HCT116 (cell line): Measurements from ENCODE around the gene MAP3K4. TPM values are rescaled to one million over a fixed set of nuclear protein-coding genes. Genes with fewer than 3 reads are reported as not detected.

Experiments
- ATAC-seq: fragments of 200-7000 bp; cut with Tn5 transposase; 2 replicates; pipeline ENCODE4 v1.9.1; 2020; ENCODE audit warnings: mild to moderate bottlenecking, moderate library complexity
- BruUV-seq: library from RNA; stranded (reverse); fragments of 400-500 nt; replicated peaks from 2 replicates; lab custom pipeline; 2021; lab: Mats Ljungman, UMichigan
- CTCF ChIA-PET: fragments of 300-600 bp; sonication (Branson Sonifier 250); formaldehyde crosslinking; loops from one replicate; lab custom pipeline; 2021; ENCODE audit warnings: antibody characterized with exemption; lab: Charles Lee
- POLR2A ChIA-PET: fragments of 300-600, 350-600 bp; sonication (Branson Sonifier 250); formaldehyde crosslinking; loops from one replicate; lab custom pipeline; 2021; ENCODE audit warnings: antibody characterized with exemption; lab: Charles Lee
- RAD21 ChIA-PET, 2 experiments: fragments of 300-600 bp; sonication (Branson Sonifier 250); formaldehyde crosslinking; loops; one replicate each; lab custom pipeline; 2023; ENCODE audit warnings: low total read pairs in 2 of 2; ENCODE audit not compliant: uncharacterized antibody in 2 of 2, unreplicated experiment in 2 of 2, low non-redundant PET in 1 of 2; lab: Charles Lee
- DNase-seq: peaks from one replicate; pipeline ENCODE4 v3.0.0-alpha.2; 2010; ENCODE audit warnings: low read depth, low spot score
- H2AFZ ChIP-seq: fragments of 200-600 bp; shearing (Covaris generic), sonication (generic); 2 replicates; pipeline ENCODE4 v1.6.1; 2017; ENCODE audit warnings: low read depth, mixed run types, mixed read lengths, antibody characterized with exemption, low read length; ENCODE audit not compliant: poor library complexity, severe bottlenecking
- H3K27ac ChIP-seq: 2 replicates; pipeline ENCODE4 v1.5.1; 2012; ENCODE audit warnings: low read depth, low read length
- H3K27me3 ChIP-seq: fragments of 200-600 bp; sonication (generic); 2 replicates; pipeline ENCODE4 v1.6.1; 2016; ENCODE audit warnings: mixed run types, low read length, mixed read lengths; ENCODE audit not compliant: insufficient read depth
- H3K36me3 ChIP-seq, 2 experiments: fragments of 200-500 bp in 1 of 2; fragments of 200-600 bp in 1 of 2; sonication (Bioruptor generic) in 1 of 2; sonication (generic) in 1 of 2; 2 replicates each; pipeline versions ENCODE4 v1.5.1 to v1.6.1; 2014 to 2016; ENCODE audit warnings: low read length in 2 of 2, inconsistent platforms in 1 of 2, mixed read lengths in 1 of 2, mixed run types in 1 of 2; ENCODE audit not compliant: insufficient read depth in 2 of 2, control insufficient read depth in 1 of 2
- H3K4me1 ChIP-seq, 2 experiments: fragments of 200-600 bp in 1 of 2; sonication (generic) in 1 of 2; 2 replicates each; pipeline versions ENCODE4 v1.5.1 to v1.6.1; 2012 to 2017; ENCODE audit warnings: low read length in 2 of 2, inconsistent platforms in 1 of 2, mild to moderate bottlenecking in 1 of 2, mixed read lengths in 1 of 2, mixed run types in 1 of 2, moderate library complexity in 1 of 2; ENCODE audit not compliant: insufficient read depth in 2 of 2, control insufficient read depth in 1 of 2
- H3K4me2 ChIP-seq: fragments of 200-600 bp; sonication (generic); 2 replicates; pipeline ENCODE4 v1.6.1; 2017; ENCODE audit warnings: mixed run types, low read length, mixed read lengths
- H3K4me3 ChIP-seq, 2 experiments: fragments of 200-600 bp in 1 of 2; sonication (generic) in 1 of 2; replicated peaks in 1 of 2; 2 replicates each; pipeline ENCODE4 v1.5.1; 2011 to 2016; ENCODE audit warnings: low read length in 2 of 2, control low read depth in 1 of 2, low read depth in 1 of 2, mild to moderate bottlenecking in 1 of 2, mixed read lengths in 1 of 2, mixed run types in 1 of 2
- H3K79me2 ChIP-seq: fragments of 200-600 bp; sonication (generic); 2 replicates; pipeline ENCODE4 v1.6.1; 2017; ENCODE audit warnings: mild to moderate bottlenecking, mixed run types, low read length, moderate library complexity, mixed read lengths; ENCODE audit not compliant: insufficient read depth
- H3K9ac ChIP-seq: fragments of 200-600 bp; sonication (generic); 2 replicates; pipeline ENCODE4 v1.6.1; 2016; ENCODE audit warnings: low read length, mixed read lengths
- H3K9me2 ChIP-seq: fragments of 200-600 bp; sonication (generic), shearing (Covaris generic); 2 replicates; pipeline ENCODE4 v1.6.1; 2017; ENCODE audit warnings: mixed run types, mild to moderate bottlenecking, moderate library complexity; ENCODE audit not compliant: insufficient read depth
- H3K9me3 ChIP-seq, 2 experiments: fragments of 200-500 bp in 1 of 2; fragments of 200-600 bp in 1 of 2; sonication (Bioruptor generic) in 1 of 2; sonication (generic) in 1 of 2; 2 replicates each; pipeline ENCODE4 v1.6.1; 2014 to 2017; ENCODE audit warnings: low read length in 2 of 2, mixed read lengths in 2 of 2, inconsistent platforms in 1 of 2, low read depth in 1 of 2, mild to moderate bottlenecking in 1 of 2, mixed run types in 1 of 2, moderate library complexity in 1 of 2; ENCODE audit not compliant: control insufficient read depth in 1 of 2, insufficient read depth in 1 of 2
- H4K20me1 ChIP-seq: fragments of 200-600 bp; sonication (generic), shearing (Covaris generic); 2 replicates; pipeline ENCODE4 v1.6.1; 2017; ENCODE audit warnings: mixed run types, mild to moderate bottlenecking, moderate library complexity; ENCODE audit not compliant: insufficient read depth
- ATF3 ChIP-seq: IDR thresholded peaks from 2 replicates; pipeline ENCODE4 v1.6.1; 2012
- CEBPB ChIP-seq: IDR thresholded peaks from 2 replicates; pipeline ENCODE4 v1.6.1; 2012; ENCODE audit warnings: low read depth
- CTCF ChIP-seq, 3 experiments: fragments of 200-600 bp in 1 of 3; sonication (generic) in 1 of 3; IDR thresholded peaks in 2 of 3; conservative IDR thresholded peaks in 1 of 3; 2 replicates each; pipeline ENCODE4 v1.5.1; 2012 to 2017; ENCODE audit warnings: low read depth in 2 of 3, low read length in 2 of 3, antibody characterized with exemption in 1 of 3, borderline replicate concordance in 1 of 3, control low read depth in 1 of 3, mild to moderate bottlenecking in 1 of 3, mixed read lengths in 1 of 3, mixed run types in 1 of 3, moderate library complexity in 1 of 3; ENCODE audit not compliant: insufficient read depth in 1 of 3
- EGR1 ChIP-seq: IDR thresholded peaks from 2 replicates; pipeline ENCODE4 v1.6.1; 2012; ENCODE audit warnings: low read depth
- ELF1 ChIP-seq: IDR thresholded peaks from 2 replicates; pipeline ENCODE4 v1.6.1; 2012; ENCODE audit warnings: low read depth, borderline replicate concordance
- EZH2 ChIP-seq: fragments of 200-600 bp; sonication (generic); IDR thresholded peaks from 2 replicates; pipeline ENCODE4 v1.6.1; 2017; ENCODE audit warnings: antibody characterized with exemption, mixed run types
- EZH2phosphoT487 ChIP-seq: fragments of 200-600 bp; IDR thresholded peaks from 2 replicates; pipeline ENCODE4 v1.6.1; 2018; ENCODE audit warnings: antibody characterized with exemption, borderline replicate concordance
- FOSL1 ChIP-seq: IDR thresholded peaks from 2 replicates; pipeline ENCODE4 v1.6.1; 2012; ENCODE audit warnings: low read depth
- JUND ChIP-seq: IDR thresholded peaks from 2 replicates; pipeline ENCODE4 v1.6.1; 2012
- MAX ChIP-seq: IDR thresholded peaks from 2 replicates; pipeline ENCODE4 v1.6.1; 2012
- POLR2AphosphoS5 ChIP-seq: IDR thresholded peaks from 2 replicates; pipeline ENCODE4 v1.6.1; 2011; ENCODE audit warnings: mild to moderate bottlenecking, low read depth, low read length, moderate library complexity
- RAD21 ChIP-seq: IDR thresholded peaks from 2 replicates; pipeline ENCODE4 v1.6.1; 2012; ENCODE audit warnings: low read depth, mild to moderate bottlenecking
- SIN3A ChIP-seq: IDR thresholded peaks from 2 replicates; pipeline ENCODE4 v1.6.1; 2012; ENCODE audit warnings: low read depth
- SP1 ChIP-seq: IDR thresholded peaks from 2 replicates; pipeline ENCODE4 v1.6.1; 2012; ENCODE audit warnings: low read depth
- SRF ChIP-seq: IDR thresholded peaks from 2 replicates; pipeline ENCODE4 v1.6.1; 2012; ENCODE audit warnings: low read depth
- TCF7L2 ChIP-seq: IDR thresholded peaks from 2 replicates; pipeline ENCODE4 v1.7.0; 2011; ENCODE audit warnings: borderline replicate concordance, inconsistent platforms; ENCODE audit not compliant: insufficient read depth, insufficient read length; ENCODE audit errors: extremely low read depth
- YY1 ChIP-seq: IDR thresholded peaks from 2 replicates; pipeline ENCODE4 v1.6.1; 2011; ENCODE audit warnings: low read length, low read depth, moderate library complexity, mild to moderate bottlenecking; ENCODE audit not compliant: insufficient replicate concordance; ENCODE audit errors: extremely low read depth
- ZFX ChIP-seq: fragments of 450-650 bp; IDR thresholded peaks from 2 replicates; pipeline ENCODE4 v1.6.1; 2017
- intact Hi-C: fragments of 100-400 bp; cut with micrococcal nuclease; formaldehyde crosslinking; loops from 2 replicates; pipeline ENCODE4 v1.10.0; 2022
- total RNA-seq: library from RNA; stranded (reverse); gene quantifications from one replicate; pipeline ENCODE4 v1.2.1, GENCODE V29; 2021; ENCODE audit not compliant: unreplicated experiment
- TF ChIP-seq, protein P1 (sequence below): IDR thresholded peaks from 2 replicates; pipeline ENCODE4 v1.6.1; 2011; ENCODE audit warnings: mild to moderate bottlenecking, low read length, moderate library complexity; ENCODE audit not compliant: insufficient replicate concordance; ENCODE audit errors: extremely low read depth

MAP3K4 gene
- total RNA-seq, 1 experiment from 2014 or later: 46.5 TPM

DNA sequence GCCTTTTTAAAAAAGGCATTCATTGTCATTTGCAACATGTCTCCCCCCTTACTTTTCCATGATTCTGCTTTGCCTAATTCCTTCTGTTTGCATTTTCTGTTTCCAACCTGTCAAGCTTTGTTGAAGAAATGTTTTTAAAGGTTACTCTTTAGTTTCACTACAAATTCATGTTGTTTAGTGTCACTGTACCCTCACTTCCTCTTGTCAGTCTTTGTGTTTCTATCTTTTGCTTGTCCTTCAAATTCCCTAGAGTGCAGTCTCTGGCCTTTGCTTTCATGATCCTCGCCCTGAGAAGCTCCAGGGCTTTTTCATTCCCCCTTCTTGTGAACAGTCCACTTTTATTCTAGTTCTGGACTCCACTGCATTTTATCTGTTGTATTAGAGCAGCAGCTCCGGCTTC is 90.6 kb downstream of the MAP3K4 start:
- H3K4me2 ChIP-seq: no peak overlapping the region
- H2AFZ ChIP-seq: no peak overlapping the region
- no peak overlapping the region for H3K27ac ChIP-seq
- H3K79me2 ChIP-seq: no peaks in the 10 kb centered on the region
- no TSS peak for BruUV-seq
- no peak for DNase-seq
- peaks cover 8 to 18% of the 10 kb centered on the region in 2 experiments for H3K36me3 ChIP-seq
- RAD21 ChIA-PET: no interaction called here
- POLR2A ChIA-PET: no interaction called here
- intact Hi-C loops: no loop called here
- H3K9me2 ChIP-seq: no peaks in the 10 kb centered on the region
- TF ChIP-seq FOSL1 (no peak), ELF1 (no peak), SP1 (no peak), POLR2AphosphoS5 (no peak), ATF3 (no peak), EZH2phosphoT487 (no peak), TCF7L2 (no peak), YY1 (no peak), MAX (no peak), ZFX (no peak), CEBPB (no peak), EGR1 (no peak), EZH2 (no peak), RAD21 (no peak), JUND (no peak), CTCF (IDR thresholded peaks at IDR 0.05 in 2 of 3, conservative IDR thresholded peaks at IDR 0.05 in 1 of 3; ENCODE audit: borderline replicate concordance in 1 of 3, insufficient read depth in 1 of 3, low read depth in 2 of 3, low read length in 2 of 3) (no peak), SRF (no peak), SIN3A (no peak)
- TF ChIP-seq, protein P1, sequence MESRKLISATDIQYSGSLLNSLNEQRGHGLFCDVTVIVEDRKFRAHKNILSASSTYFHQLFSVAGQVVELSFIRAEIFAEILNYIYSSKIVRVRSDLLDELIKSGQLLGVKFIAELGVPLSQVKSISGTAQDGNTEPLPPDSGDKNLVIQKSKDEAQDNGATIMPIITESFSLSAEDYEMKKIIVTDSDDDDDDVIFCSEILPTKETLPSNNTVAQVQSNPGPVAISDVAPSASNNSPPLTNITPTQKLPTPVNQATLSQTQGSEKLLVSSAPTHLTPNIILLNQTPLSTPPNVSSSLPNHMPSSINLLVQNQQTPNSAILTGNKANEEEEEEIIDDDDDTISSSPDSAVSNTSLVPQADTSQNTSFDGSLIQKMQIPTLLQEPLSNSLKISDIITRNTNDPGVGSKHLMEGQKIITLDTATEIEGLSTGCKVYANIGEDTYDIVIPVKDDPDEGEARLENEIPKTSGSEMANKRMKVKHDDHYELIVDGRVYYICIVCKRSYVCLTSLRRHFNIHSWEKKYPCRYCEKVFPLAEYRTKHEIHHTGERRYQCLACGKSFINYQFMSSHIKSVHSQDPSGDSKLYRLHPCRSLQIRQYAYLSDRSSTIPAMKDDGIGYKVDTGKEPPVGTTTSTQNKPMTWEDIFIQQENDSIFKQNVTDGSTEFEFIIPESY: no peak
- CTCF ChIA-PET: no interaction called here
- no peaks in the 10 kb centered on the region for H4K20me1 ChIP-seq
- ATAC-seq: no peak
- peaks cover 0 to 10% of the 10 kb centered on the region in 2 experiments; a peak in 2 of 4 replicates for H3K4me1 ChIP-seq
- no peak overlapping the region for H3K9ac ChIP-seq
- H3K9me3 ChIP-seq: no peaks in the 10 kb centered on the region
- H3K4me3 ChIP-seq: no peak overlapping the region
- no peaks in the 10 kb centered on the region for H3K27me3 ChIP-seq
